Upper lobe of left lung (tissue), 6 donors: Measurements from ENCODE around the gene TMEM176A. TPM values are rescaled to one million over a fixed set of nuclear protein-coding genes. Genes with fewer than 3 reads are reported as not detected.
A peak's percentile ranks its signal among the peaks of the same experiment; 100 is the strongest.

Experiments used
- ATAC-seq, 2 donors: fragments of 200-7000 bp; cut with Tn5 transposase; one replicate each; pipeline ENCODE4 v1.9.1; 2022; ENCODE audit warnings: mild to moderate bottlenecking in 2 of 2, moderate library complexity in 2 of 2; ENCODE audit not compliant: low FRiP score in 2 of 2
- DNase-seq, 2 donors: peaks; one replicate each; pipeline ENCODE4 v3.0.0-alpha.2; 2019 to 2020
- H3K27ac ChIP-seq, 4 donors: fragments of 200-600 bp; sonication (generic); one replicate each; pipeline ENCODE4 v1.5.1; 2016 to 2019
- H3K27me3 ChIP-seq, 4 donors: fragments of 200-600 bp; sonication (generic); one replicate each; pipeline ENCODE4 v1.5.1; 2017 to 2019
- H3K36me3 ChIP-seq, 4 donors: fragments of 200-600 bp; sonication (generic); one replicate each; pipeline ENCODE4 v1.5.1; 2016 to 2019
- H3K4me1 ChIP-seq, 4 donors: fragments of 200-600 bp; sonication (generic); one replicate each; pipeline ENCODE4 v1.5.1; 2018 to 2019
- H3K4me3 ChIP-seq, 4 donors: fragments of 200-600 bp; sonication (generic); one replicate each; pipeline ENCODE4 v1.5.1; 2017 to 2019; ENCODE audit warnings: mild to moderate bottlenecking in 2 of 4, moderate library complexity in 1 of 4
- H3K9me3 ChIP-seq, 4 donors: fragments of 200-600 bp; sonication (generic); one replicate each; pipeline ENCODE4 v1.5.1; 2018 to 2019
- CTCF ChIP-seq, 6 experiments: fragments of 450-650 bp in 4 of 6; fragments of 200-600 bp in 2 of 6; sonication (generic) in 2 of 6; IDR thresholded peaks; one replicate each; pipeline ENCODE4 v1.5.1; 2016 to 2019; ENCODE audit warnings: antibody characterized with exemption in 6 of 6
- EP300 ChIP-seq, 4 donors: sonication (generic); formaldehyde crosslinking; IDR thresholded peaks; one replicate each; pipeline ENCODE4 v1.5.1; 2017; ENCODE audit warnings: antibody characterized with exemption in 4 of 4, control low read depth in 2 of 4
- POLR2A ChIP-seq, 4 donors: fragments of 450-650 bp; IDR thresholded peaks; one replicate each; pipeline ENCODE4 v1.5.1; 2016 to 2017; ENCODE audit warnings: antibody characterized with exemption in 4 of 4, mild to moderate bottlenecking in 2 of 4
- POLR2AphosphoS5 ChIP-seq, 2 donors: sonication (generic); formaldehyde crosslinking; IDR thresholded peaks; one replicate each; pipeline ENCODE4 v1.5.1; 2017; ENCODE audit warnings: antibody characterized with exemption in 2 of 2
- whole genome bisulfite sequencing, 2 donors: methylation state at CpG; one replicate each; pipeline ENCODE4 v1.1.5; 2017 to 2018; 5-methylcytosine and 5-hydroxymethylcytosine counted together
- total RNA-seq, 6 donors: library from RNA; depleted of rRNA in 4 of 6; stranded (reverse); fragments of >200 nt in 4 of 6; gene quantifications; one replicate each; pipeline versions ENCODE4 v1.1.0 to v1.2.1, GENCODE V29; 2016 to 2021
- donor health status: DM: no; HTN: no; CAD: no; lungs with moderate emphysema.
- donor health status: DM: no; HTN: yes; CAD: no; lungs with severe emphysema.

TMEM176A gene
- total RNA-seq, 6 donors from 2014 or later: 8.4 to 67.9 (median 16.3) TPM

GRCh38 chr7:150754951-150755350 lies 45.6 kb upstream of the TMEM176A start:
- Histone ChIP-seq H3K36me3 (no peaks in the 10 kb centered on the region), H3K27ac (peak overlapping the region; percentile 23 to 68 (median 54)), H3K4me3 (no peak overlapping the region), H3K4me1 (peaks cover 11 to 24% (median 19%) of the 10 kb centered on the region in 4 donors), H3K27me3 (no peaks in the 10 kb centered on the region), H3K9me3 (no peaks in the 10 kb centered on the region)
- ATAC-seq (no peak), DNase-seq (no peak)
- TF ChIP-seq CTCF (IDR thresholded peaks at IDR 0.05) (no peak), POLR2A (IDR thresholded peaks at IDR 0.05) (no peak), POLR2AphosphoS5 (IDR thresholded peaks at IDR 0.05) (no peak), EP300 (IDR thresholded peaks at IDR 0.05) (no peak)

- peak in 1 of 2 donors; percentile 39 for DNase-seq
- no peaks in the 10 kb centered on the region for H3K9me3 ChIP-seq
- no peak overlapping the region for H3K4me3 ChIP-seq
- TF ChIP-seq EP300 (IDR thresholded peaks at IDR 0.05) (no peak), CTCF (IDR thresholded peaks at IDR 0.05) (no peak), POLR2AphosphoS5 (IDR thresholded peaks at IDR 0.05) (peak in 1 of 2 donors; percentile 53)
- no peaks in the 10 kb centered on the region for H3K36me3 ChIP-seq
- peaks cover 11 to 24% (median 19%) of the 10 kb centered on the region in 4 donors for H3K4me1 ChIP-seq
- ATAC-seq: peak; percentile 43 to 49
- H3K27me3 ChIP-seq: no peaks in the 10 kb centered on the region
- 61 to 67% methylated on average over 4 of the region's 4 CpGs for WGBS, 2 donors
- peak overlapping the region; percentile 53 to 68 (median 55) for H3K27ac ChIP-seq
Measured at GRCh38 chr7:150755473-150756099, 45.0 kb upstream of the TMEM176A start.

DNA sequence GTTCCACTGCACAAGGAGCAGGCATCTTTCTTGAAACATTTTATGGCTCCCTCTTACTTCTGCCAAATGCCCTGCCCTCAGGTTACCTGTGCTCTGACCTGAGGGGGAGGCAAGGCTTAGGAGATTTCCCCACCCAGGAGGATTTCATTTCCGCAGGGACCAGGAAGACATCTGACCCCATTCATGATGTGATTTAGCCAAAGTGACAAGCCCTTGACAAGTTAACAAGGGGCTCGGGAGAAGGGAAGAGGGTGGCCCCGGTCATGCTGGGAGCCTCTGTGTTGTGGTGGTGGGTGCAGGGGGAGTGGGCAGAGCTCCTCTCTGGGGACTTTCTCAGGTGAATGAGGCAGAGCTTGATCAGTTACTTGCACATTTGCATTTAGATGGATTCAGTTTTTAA lies 44.4 kb upstream of the TMEM176A start:
- no peaks in the 10 kb centered on the region for H3K9me3 ChIP-seq
- ATAC-seq (peak in 1 of 2 donors; percentile 19), DNase-seq (no peak)
- TF ChIP-seq POLR2AphosphoS5 (IDR thresholded peaks at IDR 0.05): no peak
- H3K36me3 ChIP-seq: no peaks in the 10 kb centered on the region
- 64 to 76% methylated on average over 3 of the region's 3 CpGs for WGBS, 2 donors
- H3K27me3 ChIP-seq: no peaks in the 10 kb centered on the region
- H3K4me1 ChIP-seq: peaks cover 11 to 24% (median 19%) of the 10 kb centered on the region in 4 donors
- peak overlapping the region; percentile 53 to 68 (median 55) for H3K27ac ChIP-seq
- no peak overlapping the region for H3K4me3 ChIP-seq

GRCh38 chr7:150756858-150757257 lies 43.7 kb upstream of the TMEM176A start:
- TF ChIP-seq CTCF (IDR thresholded peaks at IDR 0.05) (peak in 5 of 6 experiments; percentile 32 to 53 (median 46)), POLR2AphosphoS5 (IDR thresholded peaks at IDR 0.05) (no peak)
- Histone ChIP-seq H3K27me3 (no peaks in the 10 kb centered on the region), H3K4me1 (peaks cover 11 to 24% (median 19%) of the 10 kb centered on the region in 4 donors), H3K27ac (peak overlapping the region in 1 of 4 donors; percentile 54), H3K9me3 (no peaks in the 10 kb centered on the region), H3K36me3 (no peaks in the 10 kb centered on the region), H3K4me3 (no peak overlapping the region)
- no peak for ATAC-seq
- 38 to 41% methylated on average over 1 of the region's 1 CpG for WGBS, 2 donors
- no peak for DNase-seq

GRCh38 chr7:150759479-150759878 lies 41.1 kb upstream of the TMEM176A start:
- Histone ChIP-seq H3K9me3 (no peaks in the 10 kb centered on the region), H3K27ac (no peak overlapping the region), H3K4me1 (peaks cover 11 to 21% (median 14%) of the 10 kb centered on the region in 4 donors), H3K36me3 (no peaks in the 10 kb centered on the region), H3K4me3 (no peak overlapping the region), H3K27me3 (no peaks in the 10 kb centered on the region)
- TF ChIP-seq POLR2AphosphoS5 (IDR thresholded peaks at IDR 0.05) (no peak), POLR2A (IDR thresholded peaks at IDR 0.05) (no peak)
- DNase-seq: no peak
- WGBS, 2 donors: 76 to 84% methylated on average over 1 of the region's 1 CpG
- no peak for ATAC-seq

DNA sequence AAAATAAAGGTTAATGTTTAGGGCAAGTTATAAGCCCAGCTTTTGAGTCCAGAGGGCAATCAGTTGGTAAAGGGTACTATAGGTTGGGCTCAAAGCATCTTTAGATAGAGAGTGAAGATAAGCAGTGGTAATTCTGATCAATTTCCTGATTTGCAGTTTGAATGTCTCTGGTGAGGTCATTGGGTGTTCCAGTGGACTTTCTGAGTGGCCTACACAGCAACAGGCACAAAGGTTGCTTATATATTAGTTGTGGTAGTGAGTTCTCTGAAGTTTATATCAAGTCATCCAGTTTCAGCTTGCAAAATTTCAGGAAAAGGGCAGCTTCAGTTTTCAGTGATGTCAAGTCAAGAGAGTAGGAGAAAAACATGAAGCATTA lies 34.2 kb upstream of the TMEM176A start:
- DNase-seq: no peak
- ATAC-seq: no peak
- Histone ChIP-seq H3K4me3 (no peak overlapping the region), H3K36me3 (no peaks in the 10 kb centered on the region), H3K4me1 (peaks cover 0 to 6% (median 0%) of the 10 kb centered on the region in 4 donors), H3K27ac (no peak overlapping the region), H3K27me3 (no peaks in the 10 kb centered on the region), H3K9me3 (no peaks in the 10 kb centered on the region)
- TF ChIP-seq POLR2AphosphoS5 (IDR thresholded peaks at IDR 0.05) (no peak), CTCF (IDR thresholded peaks at IDR 0.05) (no peak)
